HepG2 (cell line): Measurements from ENCODE around the gene LIPT2. TPM values are rescaled to one million over a fixed set of nuclear protein-coding genes. Genes with fewer than 3 reads are reported as not detected.

Source experiments
- FOXJ3 ChIP-seq: sonication (generic); formaldehyde crosslinking; IDR thresholded peaks from 2 replicates; pipeline ENCODE4 v1.4.0; 2020; ENCODE audit warnings: missing genetic modification reagents, mild to moderate bottlenecking, borderline replicate concordance
- HHEX ChIP-seq: IDR thresholded peaks from 2 replicates; pipeline ENCODE4 v1.6.1; 2016; ENCODE audit warnings: control low read depth
- HIC2 ChIP-seq: sonication (generic); formaldehyde crosslinking; IDR thresholded peaks from 2 replicates; pipeline ENCODE4 v1.9.0; 2022; ENCODE audit warnings: low read depth, missing genetic modification reagents
- MED8 ChIP-seq: sonication (generic); formaldehyde crosslinking; IDR thresholded peaks from 2 replicates; pipeline ENCODE4 v1.8.1; 2023; ENCODE audit warnings: mild to moderate bottlenecking, missing genetic modification reagents; ENCODE audit not compliant: insufficient replicate concordance
- MLXIP ChIP-seq: sonication (generic); formaldehyde crosslinking; IDR thresholded peaks from 2 replicates; pipeline ENCODE4 v1.9.0; 2021; ENCODE audit warnings: missing genetic modification reagents, borderline replicate concordance
- MTERF4 ChIP-seq: sonication (generic); formaldehyde crosslinking; IDR thresholded peaks from 2 replicates; pipeline ENCODE4 v1.8.0; 2023; ENCODE audit warnings: mild to moderate bottlenecking, missing genetic modification reagents
- NR2F1 ChIP-seq, 2 experiments: fragments of 450-650 bp in 1 of 2; formaldehyde crosslinking in 1 of 2; IDR thresholded peaks; 2 replicates each; pipeline versions ENCODE4 v1.5.0 to v1.6.1; 2016 to 2020; ENCODE audit warnings: mild to moderate bottlenecking in 1 of 2, missing compliant biosample characterization in 1 of 2, missing genetic modification reagents in 1 of 2, moderate library complexity in 1 of 2
- RNF219 ChIP-seq: sonication (generic); formaldehyde crosslinking; IDR thresholded peaks from 2 replicates; pipeline ENCODE4 v1.5.0; 2020; ENCODE audit warnings: mild to moderate bottlenecking, missing genetic modification reagents
- TERF1 ChIP-seq: sonication (generic); formaldehyde crosslinking; IDR thresholded peaks from 2 replicates; pipeline ENCODE4 v1.8.0; 2022; ENCODE audit warnings: mild to moderate bottlenecking, missing genetic modification reagents, moderate library complexity
- ZBTB10 ChIP-seq: sonication (generic); formaldehyde crosslinking; IDR thresholded peaks from 2 replicates; pipeline ENCODE4 v1.4.0; 2020; ENCODE audit warnings: missing genetic modification reagents, borderline replicate concordance
- ZNF335 ChIP-seq: sonication (generic); formaldehyde crosslinking; IDR thresholded peaks from 2 replicates; pipeline ENCODE4 v1.4.0; 2020; ENCODE audit warnings: missing genetic modification reagents
- ZNF556 ChIP-seq: sonication (generic); formaldehyde crosslinking; IDR thresholded peaks from 2 replicates; pipeline ENCODE4 v1.4.0; 2020; ENCODE audit warnings: mild to moderate bottlenecking, missing genetic modification reagents, borderline replicate concordance
- ZNF7 ChIP-seq: IDR thresholded peaks from 2 replicates; pipeline ENCODE4 v1.6.1; 2016; ENCODE audit warnings: missing biosample characterization, missing genetic modification reagents
- polyA plus RNA-seq, 8 experiments: library from polyadenylated mRNA; depleted of rRNA in 3 of 8; stranded (reverse) in 7 of 8; unstranded in 1 of 8; fragments of >200 nt; fragmentation: Illumina TruSeq in 4 of 8; extraction: Trizol in 4 of 8; gene quantifications; 2 replicates each; pipeline versions ENCODE4 v1.2.1 to v1.2.3, GENCODE V29; 2011 to 2016; ENCODE audit warnings: low read depth in 4 of 8, missing spikeins in 1 of 8, mixed read lengths in 1 of 8; ENCODE audit not compliant: insufficient read depth in 1 of 8
- total RNA-seq, 5 experiments: library from RNA; depleted of rRNA; stranded (reverse); fragments of >200 nt; fragmentation: Illumina TruSeq; extraction: Trizol; gene quantifications; 2 replicates each; pipeline ENCODE4 v1.2.3, GENCODE V29; 2016; ENCODE audit warnings: low read depth in 1 of 5

Gene LIPT2
- total and polyA plus RNA-seq, 2 of the 13 experiments (the other 11 are each of a cell fraction or from before 2014, with no cell fraction given), result 3.0 to 5.6 TPM

- TF ChIP-seq ZNF335 (CRISPR knock-in tag), result peak; percentile 30; the same call in 1 of the 2 replicates
- no peak for TF ChIP-seq TERF1 (CRISPR knock-in tag)
- no peak for TF ChIP-seq MED8 (CRISPR knock-in tag)
- TF ChIP-seq MTERF4, result no peak
- TF ChIP-seq RNF219, result no peak
- TF ChIP-seq ZNF7 (CRISPR knock-in tag), result no peak
- no peak for TF ChIP-seq NR2F1 (CRISPR knock-in tag; IDR thresholded peaks at IDR 0.05)
- TF ChIP-seq FOXJ3 (CRISPR knock-in tag), result no peak
- 0 out of 2 replicates have a peak, but pooled peaks have one; percentile 49 for TF ChIP-seq ZNF556
- no peak for TF ChIP-seq MLXIP (CRISPR knock-in tag)
- no peak for TF ChIP-seq ZBTB10 (CRISPR knock-in tag)
- no peak for TF ChIP-seq HHEX (CRISPR knock-in tag)
- no peak for TF ChIP-seq HIC2 (CRISPR knock-in tag)
Observed at GRCh38 chr11:74462009-74462408, 31.5 kb downstream of the LIPT2 start (continued).
